Heart left ventricle (tissue), 16 donors: Measurements from ENCODE around the gene HP1BP3. TPM values are rescaled to one million over a fixed set of nuclear protein-coding genes. Genes with fewer than 3 reads are reported as not detected.

Experiments used
- ATAC-seq, 4 donors: fragments of 200-7000 bp; cut with Tn5 transposase; one replicate each; pipeline ENCODE4 v1.9.1; 2020 to 2022; ENCODE audit warnings: moderate library complexity in 4 of 4, mild to moderate bottlenecking in 3 of 4, moderate number of reproducible peaks in 1 of 4
- DNase-seq, 5 donors: peaks; one replicate each; pipeline ENCODE4 v3.0.0-alpha.2; 2020
- H3K27ac ChIP-seq, 12 donors: fragments of 200-600 bp; sonication (generic) in 4 of 12; one replicate each; pipeline versions ENCODE4 v1.5.0 to v1.8.0; 2016 to 2022; ENCODE audit warnings: mild to moderate bottlenecking in 2 of 12
- H3K27me3 ChIP-seq, 9 donors: fragments of 200-600 bp; sonication (generic) in 2 of 9; one replicate each; pipeline versions ENCODE4 v1.5.1 to v1.8.0; 2016 to 2022; ENCODE audit warnings: mild to moderate bottlenecking in 3 of 9
- H3K36me3 ChIP-seq, 9 donors: fragments of 200-600 bp; sonication (generic) in 2 of 9; one replicate each; pipeline versions ENCODE4 v1.5.0 to v1.8.0; 2018 to 2022; ENCODE audit warnings: mild to moderate bottlenecking in 2 of 9
- H3K4me1 ChIP-seq, 12 donors: fragments of 200-600 bp; sonication (generic) in 4 of 12; one replicate each; pipeline versions ENCODE4 v1.5.0 to v1.8.0; 2016 to 2022; ENCODE audit warnings: mild to moderate bottlenecking in 3 of 12
- H3K4me3 ChIP-seq, 12 donors: fragments of 200-600 bp; sonication (generic) in 4 of 12; one replicate each; pipeline versions ENCODE4 v1.5.0 to v1.8.0; 2017 to 2022; ENCODE audit warnings: mild to moderate bottlenecking in 9 of 12, moderate library complexity in 4 of 12
- H3K9me3 ChIP-seq, 12 donors: fragments of 200-600 bp; sonication (generic) in 4 of 12; one replicate each; pipeline versions ENCODE4 v1.5.0 to v1.8.0; 2016 to 2022; ENCODE audit warnings: mild to moderate bottlenecking in 1 of 12
- POLR2A ChIP-seq, 2 donors: fragments of 450-650 bp; IDR thresholded peaks; one replicate each; pipeline ENCODE4 v1.6.1; 2017; ENCODE audit warnings: antibody characterized with exemption in 2 of 2, mild to moderate bottlenecking in 2 of 2, moderate library complexity in 2 of 2
- WGBS, 4 donors: extraction: QIAGEN DNeasy Blood & Tissue Kit in 2 of 4; methylation state at CpG; one replicate each; pipeline versions ENCODE4 v1.1.5 to v1.1.7; 2013 to 2018; 5-methylcytosine and 5-hydroxymethylcytosine counted together
- intact Hi-C, 10 donors: fragments of 100-400 bp; cut with DNase I; formaldehyde crosslinking; loops; one replicate each; pipeline versions ENCODE4 v1.11.1 to v1.14.2; 2022
- polyA plus RNA-seq, 2 donors: library from polyadenylated mRNA; stranded (reverse); fragments of 200-250 nt; gene quantifications; one replicate each; pipeline ENCODE4 v1.2.3, GENCODE V29; 2013
- total RNA-seq, 9 donors: library from RNA; depleted of rRNA in 2 of 9; stranded (reverse); fragments of >200 nt in 2 of 9; fragmentation: NEBNext Ultra II Directional in 3 of 9; extraction: Animal tissue kit (Norgen Biotek cat#: 25700) in 3 of 9; gene quantifications; one replicate each; pipeline versions ENCODE4 v1.1.0 to v1.2.4, GENCODE V29; 2016 to 2023
- TF ChIP-seq, protein P1 (sequence below), 12 donors: fragments of 200-600 bp; sonication (generic) in 4 of 12; IDR thresholded peaks; one replicate each; pipeline versions ENCODE4 v1.5.0 to v1.8.0; 2018 to 2022; ENCODE audit warnings: antibody characterized with exemption in 12 of 12, mild to moderate bottlenecking in 5 of 12
- donor health status: ischemic (EF 13 %, LVEDD 7.1; RV severe dilation, severe dysfunction).
- donor health status: healthy with polysubstance abuse.
- donor health status: DM: no; HTN: yes; CAD: no.
- donor health status: DM: no; HTN: no; CAD: no.
- donor health status: ischemic (EF 25% LVEDD 6.9; RV normal size, moderate dysfunction).
- donor health status: ischemic (EF 25% LVEDD 5.7; RV mildly dilated, moderate dysfunction).
- donor health status: healthy.
- donor health status: DM: yes; HTN: yes; CAD: no.
- donor health status: ischemic (EF 35%, LVEDD 5.7; RV mildly dilated, moderate dysfunction).
- donor health status: nonischemic (EF 11% LVEDD 7.7; RV severe dilation, severe dysfunction).
- donor health status: DM: yes; HTN: yes; CAD: no.
- donor health status: PGD.
- donor health status: ischemic (EF 29% LVEDD 5.4; RV normal size, mild dysfunction).
- donor health status: nonischemic (EF 23%, LVEDD 6.1; RV moderate dilation, normal function).

HP1BP3 gene
- total and polyA plus RNA-seq, 11 donors = 37.9 to 152 (median 113) TPM

DNA sequence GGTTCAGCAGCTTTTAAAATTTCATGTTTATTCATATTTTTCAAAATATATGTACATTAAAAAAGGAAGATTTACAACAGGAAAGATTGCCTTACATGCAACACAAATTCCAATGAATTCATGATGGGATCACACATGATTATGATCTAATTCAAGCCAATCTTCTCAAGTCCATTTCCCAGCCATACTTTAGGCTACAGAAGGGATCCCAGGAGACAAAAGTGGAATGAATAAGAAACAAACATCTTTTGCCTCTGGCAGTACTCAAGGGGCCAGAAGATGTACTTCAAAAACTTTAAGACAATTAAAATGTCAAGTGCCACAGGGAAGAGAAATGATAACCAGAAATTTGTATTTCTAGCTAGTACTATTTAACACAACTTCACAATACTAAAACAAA is 44.4 kb downstream of the HP1BP3 start:
- peaks cover 2 to 100% (median 95%) of the 10 kb centered on the region in 9 donors for H3K36me3 ChIP-seq

DNA sequence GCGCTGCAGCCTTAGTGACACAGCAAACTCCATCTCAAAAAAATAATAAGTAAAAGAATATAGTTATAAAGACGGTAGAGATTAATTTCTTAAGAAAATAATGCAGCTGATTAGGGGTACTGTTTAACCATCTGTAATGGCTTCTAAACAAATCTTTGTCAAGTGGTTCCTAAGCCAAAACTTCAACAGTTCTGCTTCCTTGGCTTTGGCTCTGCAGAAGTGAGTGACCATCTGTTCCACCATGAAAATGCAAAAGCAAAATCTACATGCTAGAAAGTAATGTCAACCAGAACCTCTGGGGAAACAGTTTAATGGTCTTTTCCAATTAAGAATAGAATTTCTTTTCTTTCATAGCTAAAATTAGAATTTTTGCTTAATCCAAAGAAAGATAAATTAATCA is 46.3 kb downstream of the HP1BP3 start:
- Histone ChIP-seq H3K9me3 (no peaks in the 10 kb centered on the region), H3K27ac (no peak overlapping the region), H3K4me1 (peaks cover 0 to 6% (median 0%) of the 10 kb centered on the region in 12 donors), H3K27me3 (no peaks in the 10 kb centered on the region), H3K36me3 (peaks cover 1 to 91% (median 83%) of the 10 kb centered on the region in 9 donors), H3K4me3 (no peak overlapping the region)
- 86 to 90% (median 87%) methylated on average over 2 of the region's 2 CpGs for WGBS, 4 donors
- intact Hi-C loops = no loop called here
- DNase-seq (no peak), ATAC-seq (no peak)
- TF ChIP-seq POLR2A (IDR thresholded peaks at IDR 0.05) = no peak
- TF ChIP-seq, protein P1, sequence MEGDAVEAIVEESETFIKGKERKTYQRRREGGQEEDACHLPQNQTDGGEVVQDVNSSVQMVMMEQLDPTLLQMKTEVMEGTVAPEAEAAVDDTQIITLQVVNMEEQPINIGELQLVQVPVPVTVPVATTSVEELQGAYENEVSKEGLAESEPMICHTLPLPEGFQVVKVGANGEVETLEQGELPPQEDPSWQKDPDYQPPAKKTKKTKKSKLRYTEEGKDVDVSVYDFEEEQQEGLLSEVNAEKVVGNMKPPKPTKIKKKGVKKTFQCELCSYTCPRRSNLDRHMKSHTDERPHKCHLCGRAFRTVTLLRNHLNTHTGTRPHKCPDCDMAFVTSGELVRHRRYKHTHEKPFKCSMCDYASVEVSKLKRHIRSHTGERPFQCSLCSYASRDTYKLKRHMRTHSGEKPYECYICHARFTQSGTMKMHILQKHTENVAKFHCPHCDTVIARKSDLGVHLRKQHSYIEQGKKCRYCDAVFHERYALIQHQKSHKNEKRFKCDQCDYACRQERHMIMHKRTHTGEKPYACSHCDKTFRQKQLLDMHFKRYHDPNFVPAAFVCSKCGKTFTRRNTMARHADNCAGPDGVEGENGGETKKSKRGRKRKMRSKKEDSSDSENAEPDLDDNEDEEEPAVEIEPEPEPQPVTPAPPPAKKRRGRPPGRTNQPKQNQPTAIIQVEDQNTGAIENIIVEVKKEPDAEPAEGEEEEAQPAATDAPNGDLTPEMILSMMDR (IDR thresholded peaks at IDR 0.05) = no peak

More for the DNA sequence above, 44.4 kb downstream of the HP1BP3 start:
- no peak for DNase-seq
- H3K4me3 ChIP-seq = no peak overlapping the region
- H3K4me1 ChIP-seq = peaks cover 0 to 6% (median 0%) of the 10 kb centered on the region in 12 donors
- no peak for ATAC-seq
- intact Hi-C loops = no loop called here
- TF ChIP-seq, protein P1 (IDR thresholded peaks at IDR 0.05) = no peak
- no peak for TF ChIP-seq POLR2A (IDR thresholded peaks at IDR 0.05)
- H3K27ac ChIP-seq = no peak overlapping the region
- no peaks in the 10 kb centered on the region for H3K9me3 ChIP-seq
- no peaks in the 10 kb centered on the region for H3K27me3 ChIP-seq

DNA sequence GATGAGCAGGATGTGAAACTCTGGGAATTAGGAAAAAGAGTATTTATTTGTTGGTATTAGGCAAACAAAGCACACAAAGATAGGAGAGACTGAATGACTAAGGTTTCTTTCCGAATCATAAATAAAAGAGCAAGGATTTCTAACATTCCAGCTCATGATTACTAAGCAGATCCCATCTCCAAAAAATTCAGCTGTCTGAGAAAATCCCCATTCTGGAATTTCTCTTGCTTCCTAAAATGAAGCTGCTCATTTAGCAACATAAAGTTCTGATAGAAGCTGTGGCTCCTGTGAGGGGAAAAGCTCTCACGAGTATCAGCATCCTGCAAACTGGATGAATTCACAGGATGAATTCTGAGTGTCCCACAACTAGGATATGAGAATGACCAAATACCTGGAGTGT is 47.9 kb downstream of the HP1BP3 start:
- intact Hi-C loops = loop anchor here in 3 of 10 donors (10.0 kb wide), 1 partner anchor 214 kb away; no protein-coding TSS in a partner anchor
- Histone ChIP-seq H3K36me3 (peaks cover 0 to 76% (median 68%) of the 10 kb centered on the region in 9 donors), H3K27ac (no peak overlapping the region), H3K4me1 (peaks cover 0 to 6% (median 0%) of the 10 kb centered on the region in 12 donors), H3K4me3 (no peak overlapping the region), H3K9me3 (no peaks in the 10 kb centered on the region), H3K27me3 (no peaks in the 10 kb centered on the region)
- DNase-seq (no peak), ATAC-seq (no peak)
- WGBS, 4 donors = 62 to 87% (median 70%) methylated on average over 2 of the region's 2 CpGs
- TF ChIP-seq, protein P1 (IDR thresholded peaks at IDR 0.05) = no peak
- TF ChIP-seq POLR2A (IDR thresholded peaks at IDR 0.05) = no peak

DNA sequence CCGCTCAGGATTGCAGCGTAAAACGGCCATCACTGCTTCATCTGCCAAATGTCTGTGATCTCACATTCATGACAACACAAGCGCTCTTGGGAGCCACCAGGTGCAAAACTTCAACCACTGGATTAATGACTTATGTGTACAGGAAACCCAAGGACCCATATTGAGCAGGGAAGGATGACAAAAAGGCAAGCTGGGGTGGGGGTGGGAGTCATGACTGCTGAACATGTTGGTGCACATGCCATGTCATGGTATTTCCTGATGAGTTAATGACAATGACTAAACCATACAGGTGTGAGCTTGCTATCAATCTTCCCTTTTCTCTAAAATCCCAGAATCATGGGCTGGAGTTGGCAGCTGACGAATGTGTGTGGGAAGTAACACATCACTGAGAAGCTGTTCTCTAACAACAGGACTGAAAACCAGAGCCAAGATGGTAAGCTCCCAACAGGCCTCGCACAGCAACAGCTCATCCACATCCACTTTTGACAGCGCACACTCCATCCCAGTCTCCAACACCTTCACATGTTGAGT is 51.5 kb downstream of the HP1BP3 start:
- Histone ChIP-seq H3K9me3 (no peaks in the 10 kb centered on the region), H3K4me1 (peaks cover 0 to 30% (median 13%) of the 10 kb centered on the region in 12 donors)
- intact Hi-C loops = loop anchor here in 3 of 10 donors (10.0 kb wide), 1 partner anchor 211 kb away; no protein-coding TSS in a partner anchor

More for the DNA sequence above, 51.5 kb downstream of the HP1BP3 start:
- peaks cover 0 to 40% (median 32%) of the 10 kb centered on the region in 9 donors for H3K36me3 ChIP-seq
- H3K27me3 ChIP-seq = peaks cover 2 to 20% (median 12%) of the 10 kb centered on the region in 9 donors
- DNase-seq (no peak), ATAC-seq (no peak)
- no peak overlapping the region for H3K27ac ChIP-seq
- 77 to 90% (median 87%) methylated on average over 7 of the region's 7 CpGs for WGBS, 4 donors
- H3K4me3 ChIP-seq = no peak overlapping the region
- no peak for TF ChIP-seq POLR2A (IDR thresholded peaks at IDR 0.05)
- TF ChIP-seq, protein P1 (IDR thresholded peaks at IDR 0.05) = no peak
